ENCODE measurements around the gene PI4KA.

DNA sequence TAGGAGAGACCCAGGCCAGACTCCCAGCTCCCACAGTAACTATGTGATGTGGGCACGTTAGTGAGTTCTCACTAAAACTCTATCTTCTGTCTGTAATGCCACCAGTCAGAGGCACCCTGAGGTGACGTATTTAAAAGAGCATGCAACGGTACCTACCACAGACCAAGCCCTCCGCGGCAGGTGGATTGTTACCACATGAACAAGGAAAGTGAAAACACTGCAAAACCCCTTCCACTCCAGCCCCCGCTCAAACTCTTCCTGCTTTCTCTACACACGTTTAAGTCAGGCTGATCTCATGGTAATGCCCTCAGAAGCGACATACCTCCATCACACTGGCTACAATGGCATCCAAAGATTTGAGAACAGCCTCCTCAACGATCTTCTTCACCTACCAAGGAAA lies 48.0 kb downstream of the PI4KA start:
- TF ChIP-seq, protein P1, sequence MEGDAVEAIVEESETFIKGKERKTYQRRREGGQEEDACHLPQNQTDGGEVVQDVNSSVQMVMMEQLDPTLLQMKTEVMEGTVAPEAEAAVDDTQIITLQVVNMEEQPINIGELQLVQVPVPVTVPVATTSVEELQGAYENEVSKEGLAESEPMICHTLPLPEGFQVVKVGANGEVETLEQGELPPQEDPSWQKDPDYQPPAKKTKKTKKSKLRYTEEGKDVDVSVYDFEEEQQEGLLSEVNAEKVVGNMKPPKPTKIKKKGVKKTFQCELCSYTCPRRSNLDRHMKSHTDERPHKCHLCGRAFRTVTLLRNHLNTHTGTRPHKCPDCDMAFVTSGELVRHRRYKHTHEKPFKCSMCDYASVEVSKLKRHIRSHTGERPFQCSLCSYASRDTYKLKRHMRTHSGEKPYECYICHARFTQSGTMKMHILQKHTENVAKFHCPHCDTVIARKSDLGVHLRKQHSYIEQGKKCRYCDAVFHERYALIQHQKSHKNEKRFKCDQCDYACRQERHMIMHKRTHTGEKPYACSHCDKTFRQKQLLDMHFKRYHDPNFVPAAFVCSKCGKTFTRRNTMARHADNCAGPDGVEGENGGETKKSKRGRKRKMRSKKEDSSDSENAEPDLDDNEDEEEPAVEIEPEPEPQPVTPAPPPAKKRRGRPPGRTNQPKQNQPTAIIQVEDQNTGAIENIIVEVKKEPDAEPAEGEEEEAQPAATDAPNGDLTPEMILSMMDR (IDR thresholded peaks at IDR 0.05 in 8 of 11, conservative IDR thresholded peaks at IDR 0.05 in 3 of 11) = no peak
- TF ChIP-seq POLR2A (IDR thresholded peaks at IDR 0.05) (no peak), POLR2AphosphoS5 (IDR thresholded peaks at IDR 0.05) (no peak)

Measured in spleen (tissue), 7 donors.